Effector memory CD4-positive, alpha-beta T cell (primary cell): ENCODE measurements around the gene KCTD17.
"Not testable (repeated sequence)": the region's sequence is repeated elsewhere in the genome, so short reads cannot be mapped to it uniquely, and the experiment has no call there.

ENCODE experiments used
- DNase-seq, 3 donors: peaks; one replicate each; pipeline ENCODE4 v3.0.0-alpha.2; 2020
- H3K27ac ChIP-seq: 2 replicates; pipeline ENCODE4 v1.7.0; 2013; ENCODE audit warnings: mild to moderate bottlenecking, low read length, moderate library complexity; ENCODE audit not compliant: insufficient read depth, poor library complexity, severe bottlenecking
- H3K27me3 ChIP-seq: replicated peaks from 2 replicates; pipeline ENCODE4 v1.7.0; 2013; ENCODE audit warnings: mild to moderate bottlenecking, low read length; ENCODE audit not compliant: insufficient read depth, control insufficient read depth, poor library complexity, severe bottlenecking
- H3K36me3 ChIP-seq: 2 replicates; pipeline ENCODE4 v1.7.0; 2013; ENCODE audit warnings: mild to moderate bottlenecking, low read length, moderate library complexity; ENCODE audit not compliant: control insufficient read depth, insufficient read depth
- H3K4me1 ChIP-seq: 2 replicates; pipeline ENCODE4 v1.7.0; 2013; ENCODE audit warnings: low read length, mild to moderate bottlenecking; ENCODE audit not compliant: control insufficient read depth, insufficient read depth, poor library complexity, severe bottlenecking
- H3K4me3 ChIP-seq: 2 replicates; pipeline ENCODE4 v1.7.0; 2013; ENCODE audit warnings: low read length, low read depth, mild to moderate bottlenecking; ENCODE audit not compliant: insufficient read depth, poor library complexity, severe bottlenecking
- H3K9me3 ChIP-seq: 2 replicates; pipeline ENCODE4 v1.7.0; 2013; ENCODE audit warnings: mild to moderate bottlenecking, low read length, moderate library complexity; ENCODE audit not compliant: control insufficient read depth

Gene KCTD17

GRCh38 chr22:37067428-37067827 is 15.9 kb downstream of the KCTD17 start:
- no peaks in the 10 kb centered on the region for H3K36me3 ChIP-seq
- peaks cover 6% of the 10 kb centered on the region for H3K27me3 ChIP-seq
- H3K4me1 ChIP-seq, result no peaks in the 10 kb centered on the region
- no peaks in the 10 kb centered on the region for H3K9me3 ChIP-seq
- DNase-seq, result no peak
- H3K27ac ChIP-seq, result no peak overlapping the region
- no peak overlapping the region for H3K4me3 ChIP-seq

GRCh38 chr22:37068859-37069258 is 17.3 kb downstream of the KCTD17 start:
- Histone ChIP-seq H3K36me3 (no peaks in the 10 kb centered on the region), H3K27ac (no peak overlapping the region), H3K4me1 (no peaks in the 10 kb centered on the region), H3K27me3 (peaks cover 6% of the 10 kb centered on the region), H3K4me3 (no peak overlapping the region), H3K9me3 (no peaks in the 10 kb centered on the region)
- DNase-seq, result no peak

GRCh38 chr22:37069319-37069718 is 17.8 kb downstream of the KCTD17 start:
- H3K4me1 ChIP-seq, result no peaks in the 10 kb centered on the region
- H3K27me3 ChIP-seq, result peaks cover 6% of the 10 kb centered on the region
- no peak overlapping the region for H3K27ac ChIP-seq
- H3K4me3 ChIP-seq, result no peak overlapping the region
- no peak for DNase-seq
- H3K36me3 ChIP-seq, result no peaks in the 10 kb centered on the region
- no peaks in the 10 kb centered on the region for H3K9me3 ChIP-seq

GRCh38 chr22:37069719-37070118 is 18.2 kb downstream of the KCTD17 start:
- Histone ChIP-seq H3K4me1 (no peaks in the 10 kb centered on the region), H3K4me3 (no peak overlapping the region), H3K27ac (no peak overlapping the region), H3K36me3 (no peaks in the 10 kb centered on the region), H3K9me3 (no peaks in the 10 kb centered on the region), H3K27me3 (peaks cover 6% of the 10 kb centered on the region)
- DNase-seq, result no peak

- Histone ChIP-seq H3K9me3 (no peaks in the 10 kb centered on the region), H3K27me3 (peaks cover 6% of the 10 kb centered on the region), H3K36me3 (no peaks in the 10 kb centered on the region), H3K4me3 (no peak overlapping the region), H3K27ac (no peak overlapping the region), H3K4me1 (no peaks in the 10 kb centered on the region)
- no peak for DNase-seq
Measured at GRCh38 chr22:37070334-37070733, 18.8 kb downstream of the KCTD17 start.

GRCh38 chr22:37070744-37071143 is 19.2 kb downstream of the KCTD17 start:
- Histone ChIP-seq H3K27ac (no peak overlapping the region), H3K9me3 (no peaks in the 10 kb centered on the region), H3K27me3 (peaks cover 6% of the 10 kb centered on the region), H3K4me3 (no peak overlapping the region), H3K4me1 (no peaks in the 10 kb centered on the region), H3K36me3 (no peaks in the 10 kb centered on the region)
- DNase-seq, result no peak

GRCh38 chr22:37071850-37072592 is 20.5 kb downstream of the KCTD17 start:
- not testable (repeated sequence) for H3K27me3 ChIP-seq, H3K9me3 ChIP-seq, H3K27ac ChIP-seq, H3K4me1 ChIP-seq, H3K36me3 ChIP-seq, DNase-seq, H3K4me3 ChIP-seq

- H3K27ac ChIP-seq, result no peak overlapping the region
- no peak for DNase-seq
- H3K36me3 ChIP-seq, result no peaks in the 10 kb centered on the region
- no peaks in the 10 kb centered on the region for H3K9me3 ChIP-seq
- peaks cover 6% of the 10 kb centered on the region for H3K27me3 ChIP-seq
- peaks cover 1% of the 10 kb centered on the region for H3K4me1 ChIP-seq
- no peak overlapping the region for H3K4me3 ChIP-seq
Measured at GRCh38 chr22:37072673-37073072, 21.1 kb downstream of the KCTD17 start.

- DNase-seq, result no peak
- Histone ChIP-seq H3K27me3 (peaks cover 2% of the 10 kb centered on the region), H3K4me3 (no peak overlapping the region), H3K36me3 (no peaks in the 10 kb centered on the region), H3K4me1 (peaks cover 20% of the 10 kb centered on the region), H3K27ac (no peak overlapping the region), H3K9me3 (no peaks in the 10 kb centered on the region)
Measured at GRCh38 chr22:37074537-37074936, 23.0 kb downstream of the KCTD17 start.

GRCh38 chr22:37075046-37075445 is 23.5 kb downstream of the KCTD17 start:
- no peak for DNase-seq
- H3K4me3 ChIP-seq, result no peak overlapping the region
- peaks cover 2% of the 10 kb centered on the region for H3K27me3 ChIP-seq
- H3K36me3 ChIP-seq, result no peaks in the 10 kb centered on the region
- peaks cover 25% of the 10 kb centered on the region for H3K4me1 ChIP-seq
- H3K9me3 ChIP-seq, result no peaks in the 10 kb centered on the region
- no peak overlapping the region for H3K27ac ChIP-seq
